ENCODE measurements around the gene TBCE. TPM values are rescaled to one million over a fixed set of nuclear protein-coding genes. Genes with fewer than 3 reads are reported as not detected.

TBCE gene
- total and polyA plus RNA-seq, 9 of the 15 experiments (the other 6 are each of a cell fraction or from before 2014, with no cell fraction given), result 52.6 to 92.1 (median 82.1) TPM

GRCh38 chr1:235328271-235329138 is 38.7 kb upstream of the TBCE start, which contains the start of gene GGPS1 (continued):
- no peak for TF ChIP-seq SRSF9 (IDR thresholded peaks at IDR 0.05; ENCODE audit: borderline replicate concordance, low read depth, low read length)
- 0 out of 2 replicates have a peak, but pooled peaks have one; percentile 37 for TF ChIP-seq HIVEP1 (CRISPR knock-in tag; IDR thresholded peaks at IDR 0.05)
- TF ChIP-seq HEY1 (CRISPR knock-in tag; IDR thresholded peaks at IDR 0.05; ENCODE audit: borderline replicate concordance), result no peak
- TF ChIP-seq ZC3H8 (IDR thresholded peaks at IDR 0.05), result 0 out of 2 replicates have a peak, but pooled peaks have one; percentile 9
- no peak for TF ChIP-seq ZNF699 (CRISPR knock-in tag; IDR thresholded peaks at IDR 0.05; ENCODE audit: insufficient replicate concordance)
- no peak for TF ChIP-seq FOXP4 (CRISPR knock-in tag; IDR thresholded peaks at IDR 0.05; ENCODE audit: borderline replicate concordance)
- TF ChIP-seq ZNF717 (CRISPR knock-in tag; IDR thresholded peaks at IDR 0.05), result no peak
- TF ChIP-seq PHB (CRISPR knock-in tag; IDR thresholded peaks at IDR 0.05), result no peak
- no peak for TF ChIP-seq U2AF1 (optimal IDR thresholded peaks at IDR 0.05; ENCODE audit: low read depth, low read length)
- no peak for TF ChIP-seq BCL6 (CRISPR knock-in tag; IDR thresholded peaks at IDR 0.05)
- TF ChIP-seq, protein P1, sequence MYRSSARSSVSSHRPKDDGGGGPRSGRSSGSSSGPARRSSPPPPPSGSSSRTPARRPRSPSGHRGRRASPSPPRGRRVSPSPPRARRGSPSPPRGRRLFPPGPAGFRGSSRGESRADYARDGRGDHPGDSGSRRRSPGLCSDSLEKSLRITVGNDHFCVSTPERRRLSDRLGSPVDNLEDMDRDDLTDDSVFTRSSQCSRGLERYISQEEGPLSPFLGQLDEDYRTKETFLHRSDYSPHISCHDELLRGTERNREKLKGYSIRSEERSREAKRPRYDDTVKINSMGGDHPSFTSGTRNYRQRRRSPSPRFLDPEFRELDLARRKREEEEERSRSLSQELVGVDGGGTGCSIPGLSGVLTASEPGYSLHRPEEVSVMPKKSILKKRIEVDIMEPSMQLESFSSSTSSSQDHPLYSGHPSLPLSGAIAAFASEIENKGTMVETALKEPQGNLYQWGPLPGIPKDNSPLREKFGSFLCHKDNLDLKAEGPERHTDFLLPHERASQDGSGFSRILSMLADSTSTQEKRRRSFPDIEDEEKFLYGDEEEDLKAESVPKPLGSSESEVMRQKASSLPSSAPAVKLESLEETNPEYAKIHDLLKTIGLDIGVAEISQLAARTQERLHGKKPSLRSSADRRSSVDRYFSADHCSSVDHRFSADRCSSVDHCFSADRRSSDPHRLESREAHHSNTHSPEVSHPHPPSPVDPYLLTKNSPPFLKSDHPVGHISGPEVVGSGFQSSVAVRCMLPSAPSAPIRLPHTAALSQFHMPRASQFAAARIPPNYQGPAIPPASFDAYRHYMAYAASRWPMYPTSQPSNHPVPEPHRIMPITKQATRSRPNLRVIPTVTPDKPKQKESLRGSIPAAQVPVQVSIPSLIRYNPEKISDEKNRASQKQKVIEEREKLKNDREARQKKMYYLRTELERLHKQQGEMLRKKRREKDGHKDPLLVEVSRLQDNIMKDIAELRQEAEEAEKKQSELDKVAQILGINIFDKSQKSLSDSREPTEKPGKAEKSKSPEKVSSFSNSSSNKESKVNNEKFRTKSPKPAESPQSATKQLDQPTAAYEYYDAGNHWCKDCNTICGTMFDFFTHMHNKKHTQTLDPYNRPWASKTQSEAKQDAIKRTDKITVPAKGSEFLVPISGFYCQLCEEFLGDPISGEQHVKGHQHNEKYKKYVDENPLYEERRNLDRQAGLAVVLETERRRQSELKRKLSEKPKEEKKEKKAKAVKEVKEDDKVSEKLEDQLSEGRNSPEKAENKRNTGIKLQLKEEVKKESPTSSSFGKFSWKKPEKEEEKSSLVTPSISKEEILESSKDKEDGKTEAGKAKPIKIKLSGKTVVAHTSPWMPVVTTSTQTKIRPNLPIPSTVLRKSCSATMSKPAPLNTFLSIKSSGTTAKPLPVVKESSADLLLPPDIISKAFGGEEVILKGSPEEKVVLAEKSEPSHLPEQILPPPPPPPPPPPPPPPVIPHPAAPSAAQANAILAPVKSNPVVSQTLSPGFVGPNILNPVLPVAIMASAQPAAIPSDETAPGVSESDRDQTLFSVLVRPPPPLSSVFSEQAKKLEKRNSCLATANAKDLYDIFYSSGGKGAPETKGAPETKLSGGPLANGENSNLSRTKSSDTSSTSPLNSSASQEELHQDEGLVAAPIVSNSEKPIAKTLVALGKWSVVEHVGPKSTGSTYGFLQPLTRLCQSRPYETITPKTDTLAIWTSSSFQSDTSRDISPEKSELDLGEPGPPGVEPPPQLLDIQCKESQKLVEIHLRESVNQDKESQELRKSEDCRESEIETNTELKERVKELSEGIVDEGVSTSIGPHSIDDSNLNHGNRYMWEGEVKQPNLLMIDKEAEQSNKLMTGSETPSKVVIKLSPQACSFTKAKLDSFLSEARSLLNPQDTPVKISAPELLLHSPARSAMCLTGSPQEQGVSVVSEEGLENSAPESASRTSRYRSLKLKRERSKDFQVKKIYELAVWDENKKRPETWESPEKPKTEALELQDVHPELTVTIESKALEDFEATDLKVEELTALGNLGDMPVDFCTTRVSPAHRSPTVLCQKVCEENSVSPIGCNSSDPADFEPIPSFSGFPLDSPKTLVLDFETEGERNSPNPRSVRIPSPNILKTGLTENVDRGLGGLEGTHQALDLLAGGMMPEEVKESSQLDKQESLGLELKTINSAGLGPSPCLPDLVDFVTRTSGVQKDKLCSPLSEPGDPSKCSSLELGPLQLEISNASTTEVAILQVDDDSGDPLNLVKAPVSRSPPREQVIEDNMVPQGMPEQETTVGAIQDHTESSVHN (IDR thresholded peaks at IDR 0.05; ENCODE audit: borderline replicate concordance in 1 of 2, low read depth in 1 of 2), result no peak
- TF ChIP-seq BMI1 (IDR thresholded peaks at IDR 0.05; ENCODE audit: low read length), result no peak; the same call in 1 of the 2 replicates
- TF ChIP-seq MAFG (tag; conservative IDR thresholded peaks at IDR 0.05), result no peak
- no peak for TF ChIP-seq NCOA4 (IDR thresholded peaks at IDR 0.05; ENCODE audit: partially characterized antibody)
- TF ChIP-seq CAMTA2 (CRISPR knock-in tag; conservative IDR thresholded peaks at IDR 0.05), result no peak
- TF ChIP-seq MTA2 (IDR thresholded peaks at IDR 0.05; ENCODE audit: low read depth), result peak; percentile 33; the same call in 1 of the 2 replicates
- TF ChIP-seq ZEB2 (IDR thresholded peaks at IDR 0.05), result peak; percentile 73; the same call in 1 of the 2 replicates
- peak; percentile 62; the same call in 1 of the 2 replicates for TF ChIP-seq ZNF175 (CRISPR knock-in tag; IDR thresholded peaks at IDR 0.05; ENCODE audit: low read depth)
- no peak for TF ChIP-seq MEF2D (tag; conservative IDR thresholded peaks at IDR 0.05; ENCODE audit: low read depth)
